HCT116 (cell line): ENCODE results near the gene FCER1A. TPM values are rescaled to one million over a fixed set of nuclear protein-coding genes. Genes with fewer than 3 reads are reported as not detected.

Experiments
- ATAC-seq: fragments of 200-7000 bp; cut with Tn5 transposase; 2 replicates; pipeline ENCODE4 v1.9.1; 2020; ENCODE audit warnings: mild to moderate bottlenecking, moderate library complexity
- BruUV-seq: library from RNA; stranded (reverse); fragments of 400-500 nt; replicated peaks from 2 replicates; lab custom pipeline; 2021; lab: Mats Ljungman, UMichigan
- CTCF ChIA-PET: fragments of 300-600 bp; sonication (Branson Sonifier 250); formaldehyde crosslinking; loops from one replicate; lab custom pipeline; 2021; ENCODE audit warnings: antibody characterized with exemption; lab: Charles Lee
- POLR2A ChIA-PET: fragments of 300-600, 350-600 bp; sonication (Branson Sonifier 250); formaldehyde crosslinking; loops from one replicate; lab custom pipeline; 2021; ENCODE audit warnings: antibody characterized with exemption; lab: Charles Lee
- RAD21 ChIA-PET, 2 experiments: fragments of 300-600 bp; sonication (Branson Sonifier 250); formaldehyde crosslinking; loops; one replicate each; lab custom pipeline; 2023; ENCODE audit warnings: low total read pairs in 2 of 2; ENCODE audit not compliant: uncharacterized antibody in 2 of 2, unreplicated experiment in 2 of 2, low non-redundant PET in 1 of 2; lab: Charles Lee
- DNase-seq: peaks from one replicate; pipeline ENCODE4 v3.0.0-alpha.2; 2010; ENCODE audit warnings: low read depth, low spot score
- H2AFZ ChIP-seq: fragments of 200-600 bp; shearing (Covaris generic), sonication (generic); 2 replicates; pipeline ENCODE4 v1.6.1; 2017; ENCODE audit warnings: low read depth, mixed run types, mixed read lengths, antibody characterized with exemption, low read length; ENCODE audit not compliant: poor library complexity, severe bottlenecking
- H3K27ac ChIP-seq: 2 replicates; pipeline ENCODE4 v1.5.1; 2012; ENCODE audit warnings: low read depth, low read length
- H3K27me3 ChIP-seq: fragments of 200-600 bp; sonication (generic); 2 replicates; pipeline ENCODE4 v1.6.1; 2016; ENCODE audit warnings: mixed run types, low read length, mixed read lengths; ENCODE audit not compliant: insufficient read depth
- H3K36me3 ChIP-seq, 2 experiments: fragments of 200-500 bp in 1 of 2; fragments of 200-600 bp in 1 of 2; sonication (Bioruptor generic) in 1 of 2; sonication (generic) in 1 of 2; 2 replicates each; pipeline versions ENCODE4 v1.5.1 to v1.6.1; 2014 to 2016; ENCODE audit warnings: low read length in 2 of 2, inconsistent platforms in 1 of 2, mixed read lengths in 1 of 2, mixed run types in 1 of 2; ENCODE audit not compliant: insufficient read depth in 2 of 2, control insufficient read depth in 1 of 2
- H3K4me1 ChIP-seq, 2 experiments: fragments of 200-600 bp in 1 of 2; sonication (generic) in 1 of 2; 2 replicates each; pipeline versions ENCODE4 v1.5.1 to v1.6.1; 2012 to 2017; ENCODE audit warnings: low read length in 2 of 2, inconsistent platforms in 1 of 2, mild to moderate bottlenecking in 1 of 2, mixed read lengths in 1 of 2, mixed run types in 1 of 2, moderate library complexity in 1 of 2; ENCODE audit not compliant: insufficient read depth in 2 of 2, control insufficient read depth in 1 of 2
- H3K4me2 ChIP-seq: fragments of 200-600 bp; sonication (generic); 2 replicates; pipeline ENCODE4 v1.6.1; 2017; ENCODE audit warnings: mixed run types, low read length, mixed read lengths
- H3K4me3 ChIP-seq, 2 experiments: fragments of 200-600 bp in 1 of 2; sonication (generic) in 1 of 2; replicated peaks in 1 of 2; 2 replicates each; pipeline ENCODE4 v1.5.1; 2011 to 2016; ENCODE audit warnings: low read length in 2 of 2, control low read depth in 1 of 2, low read depth in 1 of 2, mild to moderate bottlenecking in 1 of 2, mixed read lengths in 1 of 2, mixed run types in 1 of 2
- H3K79me2 ChIP-seq: fragments of 200-600 bp; sonication (generic); 2 replicates; pipeline ENCODE4 v1.6.1; 2017; ENCODE audit warnings: mild to moderate bottlenecking, mixed run types, low read length, moderate library complexity, mixed read lengths; ENCODE audit not compliant: insufficient read depth
- H3K9ac ChIP-seq: fragments of 200-600 bp; sonication (generic); 2 replicates; pipeline ENCODE4 v1.6.1; 2016; ENCODE audit warnings: low read length, mixed read lengths
- H3K9me2 ChIP-seq: fragments of 200-600 bp; sonication (generic), shearing (Covaris generic); 2 replicates; pipeline ENCODE4 v1.6.1; 2017; ENCODE audit warnings: mixed run types, mild to moderate bottlenecking, moderate library complexity; ENCODE audit not compliant: insufficient read depth
- H3K9me3 ChIP-seq, 2 experiments: fragments of 200-500 bp in 1 of 2; fragments of 200-600 bp in 1 of 2; sonication (Bioruptor generic) in 1 of 2; sonication (generic) in 1 of 2; 2 replicates each; pipeline ENCODE4 v1.6.1; 2014 to 2017; ENCODE audit warnings: low read length in 2 of 2, mixed read lengths in 2 of 2, inconsistent platforms in 1 of 2, low read depth in 1 of 2, mild to moderate bottlenecking in 1 of 2, mixed run types in 1 of 2, moderate library complexity in 1 of 2; ENCODE audit not compliant: control insufficient read depth in 1 of 2, insufficient read depth in 1 of 2
- H4K20me1 ChIP-seq: fragments of 200-600 bp; sonication (generic), shearing (Covaris generic); 2 replicates; pipeline ENCODE4 v1.6.1; 2017; ENCODE audit warnings: mixed run types, mild to moderate bottlenecking, moderate library complexity; ENCODE audit not compliant: insufficient read depth
- ATF3 ChIP-seq: IDR thresholded peaks from 2 replicates; pipeline ENCODE4 v1.6.1; 2012
- CBX3 ChIP-seq: IDR thresholded peaks from 2 replicates; pipeline ENCODE4 v1.6.1; 2012; ENCODE audit warnings: low read depth
- CTCF ChIP-seq, 3 experiments: fragments of 200-600 bp in 1 of 3; sonication (generic) in 1 of 3; IDR thresholded peaks in 2 of 3; conservative IDR thresholded peaks in 1 of 3; 2 replicates each; pipeline ENCODE4 v1.5.1; 2012 to 2017; ENCODE audit warnings: low read depth in 2 of 3, low read length in 2 of 3, antibody characterized with exemption in 1 of 3, borderline replicate concordance in 1 of 3, control low read depth in 1 of 3, mild to moderate bottlenecking in 1 of 3, mixed read lengths in 1 of 3, mixed run types in 1 of 3, moderate library complexity in 1 of 3; ENCODE audit not compliant: insufficient read depth in 1 of 3
- ELF1 ChIP-seq: IDR thresholded peaks from 2 replicates; pipeline ENCODE4 v1.6.1; 2012; ENCODE audit warnings: low read depth, borderline replicate concordance
- EZH2 ChIP-seq: fragments of 200-600 bp; sonication (generic); IDR thresholded peaks from 2 replicates; pipeline ENCODE4 v1.6.1; 2017; ENCODE audit warnings: antibody characterized with exemption, mixed run types
- FOSL1 ChIP-seq: IDR thresholded peaks from 2 replicates; pipeline ENCODE4 v1.6.1; 2012; ENCODE audit warnings: low read depth
- MAX ChIP-seq: IDR thresholded peaks from 2 replicates; pipeline ENCODE4 v1.6.1; 2012
- POLR2A ChIP-seq: IDR thresholded peaks from 2 replicates; pipeline ENCODE4 v1.7.0; 2011; ENCODE audit warnings: borderline replicate concordance; ENCODE audit not compliant: insufficient read depth, insufficient read length; ENCODE audit errors: extremely low read depth
- RAD21 ChIP-seq: IDR thresholded peaks from 2 replicates; pipeline ENCODE4 v1.6.1; 2012; ENCODE audit warnings: low read depth, mild to moderate bottlenecking
- SP1 ChIP-seq: IDR thresholded peaks from 2 replicates; pipeline ENCODE4 v1.6.1; 2012; ENCODE audit warnings: low read depth
- TCF7L2 ChIP-seq: IDR thresholded peaks from 2 replicates; pipeline ENCODE4 v1.7.0; 2011; ENCODE audit warnings: borderline replicate concordance, inconsistent platforms; ENCODE audit not compliant: insufficient read depth, insufficient read length; ENCODE audit errors: extremely low read depth
- YY1 ChIP-seq: IDR thresholded peaks from 2 replicates; pipeline ENCODE4 v1.6.1; 2011; ENCODE audit warnings: low read length, low read depth, moderate library complexity, mild to moderate bottlenecking; ENCODE audit not compliant: insufficient replicate concordance; ENCODE audit errors: extremely low read depth
- ZBTB33 ChIP-seq: IDR thresholded peaks from 2 replicates; pipeline ENCODE4 v1.6.1; 2011; ENCODE audit warnings: mild to moderate bottlenecking, low read length, moderate library complexity; ENCODE audit not compliant: insufficient replicate concordance; ENCODE audit errors: extremely low read depth
- ZFX ChIP-seq: fragments of 450-650 bp; IDR thresholded peaks from 2 replicates; pipeline ENCODE4 v1.6.1; 2017
- intact Hi-C: fragments of 100-400 bp; cut with micrococcal nuclease; formaldehyde crosslinking; loops from 2 replicates; pipeline ENCODE4 v1.10.0; 2022
- total RNA-seq: library from RNA; stranded (reverse); gene quantifications from one replicate; pipeline ENCODE4 v1.2.1, GENCODE V29; 2021; ENCODE audit not compliant: unreplicated experiment

Gene FCER1A
- total RNA-seq, 1 experiment from 2014 or later = not detected

GRCh38 chr1:159279773-159280172 lies 22.4 kb upstream of the FCER1A start:
- ChIA-PET POLR2A (no interaction called here), RAD21 (no interaction called here), CTCF (no interaction called here)
- no peak overlapping the region for H2AFZ ChIP-seq
- H3K4me3 ChIP-seq = no peak overlapping the region
- no TSS peak for BruUV-seq
- H3K4me2 ChIP-seq = no peak overlapping the region
- no peaks in the 10 kb centered on the region for H3K4me1 ChIP-seq
- H3K79me2 ChIP-seq = no peaks in the 10 kb centered on the region
- H3K36me3 ChIP-seq = no peaks in the 10 kb centered on the region
- DNase-seq (no peak), ATAC-seq (no peak)
- no peaks in the 10 kb centered on the region for H3K9me3 ChIP-seq
- no peak overlapping the region for H3K27ac ChIP-seq
- H3K27me3 ChIP-seq = peaks cover 28% of the 10 kb centered on the region; the same call in 1 of the 2 replicates
- H3K9me2 ChIP-seq = no peaks in the 10 kb centered on the region
- H3K9ac ChIP-seq = no peak overlapping the region
- TF ChIP-seq ZBTB33 (no peak), SP1 (no peak), ZFX (no peak), POLR2A (no peak), CBX3 (no peak), ELF1 (no peak), ATF3 (no peak), RAD21 (no peak), FOSL1 (no peak)
- H4K20me1 ChIP-seq = no peaks in the 10 kb centered on the region
- intact Hi-C loops = no loop called here

GRCh38 chr1:159282118-159282517 lies 20.0 kb upstream of the FCER1A start:
- Histone ChIP-seq H3K27me3 (peaks cover 28% of the 10 kb centered on the region; the same call in 1 of the 2 replicates), H3K4me3 (no peak overlapping the region), H3K4me1 (no peaks in the 10 kb centered on the region), H3K27ac (no peak overlapping the region), H3K9me3 (no peaks in the 10 kb centered on the region), H3K4me2 (no peak overlapping the region), H3K79me2 (no peaks in the 10 kb centered on the region), H3K9me2 (no peaks in the 10 kb centered on the region), H3K9ac (no peak overlapping the region), H4K20me1 (no peaks in the 10 kb centered on the region), H2AFZ (no peak overlapping the region), H3K36me3 (no peaks in the 10 kb centered on the region)
- CTCF ChIA-PET = no interaction called here
- intact Hi-C loops = no loop called here
- POLR2A ChIA-PET = no interaction called here
- RAD21 ChIA-PET = no interaction called here
- DNase-seq = no peak
- no TSS peak for BruUV-seq
- no peak for ATAC-seq
- TF ChIP-seq CBX3 (no peak), YY1 (no peak), MAX (no peak), EZH2 (no peak), CTCF (IDR thresholded peaks at IDR 0.05 in 2 of 3, conservative IDR thresholded peaks at IDR 0.05 in 1 of 3; ENCODE audit: borderline replicate concordance in 1 of 3, insufficient read depth in 1 of 3, low read depth in 2 of 3, low read length in 2 of 3) (no peak), TCF7L2 (no peak), ZFX (no peak), SP1 (no peak), ELF1 (no peak)
